Stomach (tissue), 9 donors: ENCODE results near the gene AIG1. TPM values are rescaled to one million over a fixed set of nuclear protein-coding genes. Genes with fewer than 3 reads are reported as not detected.
A peak's percentile ranks its signal among the peaks of the same experiment; 100 is the strongest.

Experiments
- DNase-seq, 2 donors: peaks; one replicate each; pipeline versions ENCODE4 v3.0.0 to v3.0.0-alpha.2; 2013 to 2019
- H3K27ac ChIP-seq, 5 donors: fragments of 200-600 bp in 4 of 5; sonication (generic) in 4 of 5; one replicate each; pipeline ENCODE4 v1.5.1; 2013 to 2019; ENCODE audit warnings: mild to moderate bottlenecking in 1 of 5, moderate library complexity in 1 of 5
- H3K27me3 ChIP-seq, 3 donors: fragments of 200-600 bp; sonication (generic); one replicate each; pipeline ENCODE4 v1.5.1; 2017 to 2019; ENCODE audit warnings: mixed run types in 1 of 3
- H3K36me3 ChIP-seq, 4 donors: fragments of 200-600 bp; sonication (generic); 1 replicate in 3 of 4; 2 replicates in 1 of 4; pipeline ENCODE4 v1.5.1; 2016 to 2019
- H3K4me1 ChIP-seq, 4 donors: fragments of 200-600 bp; sonication (generic); one replicate each; pipeline ENCODE4 v1.5.1; 2016 to 2019
- H3K4me3 ChIP-seq, 4 donors: fragments of 200-600 bp; sonication (generic) in 3 of 4; one replicate each; pipeline ENCODE4 v1.5.1; 2016 to 2019; ENCODE audit warnings: mild to moderate bottlenecking in 1 of 4
- H3K9me3 ChIP-seq, 4 donors: fragments of 200-600 bp; sonication (generic); one replicate each; pipeline ENCODE4 v1.5.1; 2016 to 2019
- EP300 ChIP-seq: sonication (generic); formaldehyde crosslinking; IDR thresholded peaks from one replicate; pipeline ENCODE4 v1.6.1; 2017; ENCODE audit warnings: antibody characterized with exemption
- POLR2A ChIP-seq, 4 donors: fragments of 450-650 bp; IDR thresholded peaks; one replicate each; pipeline ENCODE4 v1.6.1; 2016; ENCODE audit warnings: antibody characterized with exemption in 4 of 4, control low read depth in 2 of 4, mild to moderate bottlenecking in 1 of 4, moderate library complexity in 1 of 4
- POLR2AphosphoS5 ChIP-seq, 3 donors: sonication (generic); formaldehyde crosslinking; IDR thresholded peaks; one replicate each; pipeline ENCODE4 v1.6.1; 2016; ENCODE audit warnings: antibody characterized with exemption in 3 of 3
- WGBS, 5 donors: extraction: QIAGEN DNeasy Blood & Tissue Kit in 3 of 5; methylation state at CpG; one replicate each; pipeline versions ENCODE4 v1.1.5 to v1.1.7; 2013 to 2018; 5-methylcytosine and 5-hydroxymethylcytosine counted together
- intact Hi-C: fragments of 100-400 bp; cut with DNase I; formaldehyde crosslinking; loops from one replicate; pipeline ENCODE4 v1.15.1; 2023; ENCODE audit warnings: low total_unique reads
- polyA plus RNA-seq, 3 donors: library from polyadenylated mRNA; stranded (reverse); fragments of 200-250 nt; gene quantifications; one replicate each; pipeline ENCODE4 v1.2.3, GENCODE V29; 2013
- total RNA-seq, 5 donors: library from RNA; depleted of rRNA; stranded (reverse); fragments of >200 nt; gene quantifications; one replicate each; pipeline versions ENCODE4 v1.1.0 to v1.2.3, GENCODE V29; 2014 to 2016
- TF ChIP-seq, protein P1 (sequence below), 7 experiments: fragments of 450-650 bp in 4 of 7; fragments of 200-600 bp in 3 of 7; sonication (generic) in 3 of 7; IDR thresholded peaks; one replicate each; pipeline ENCODE4 v1.5.1; 2016 to 2019; ENCODE audit warnings: antibody characterized with exemption in 7 of 7, control low read depth in 2 of 7, mild to moderate bottlenecking in 1 of 7
- donor health status: healthy with polysubstance abuse.
- donor health status: Bipolar disorder and iron deficiency.
- donor health status: healthy.

Gene AIG1
- total and polyA plus RNA-seq, 8 donors: 10.8 to 220 (median 29.7) TPM; not detected in 1

DNA sequence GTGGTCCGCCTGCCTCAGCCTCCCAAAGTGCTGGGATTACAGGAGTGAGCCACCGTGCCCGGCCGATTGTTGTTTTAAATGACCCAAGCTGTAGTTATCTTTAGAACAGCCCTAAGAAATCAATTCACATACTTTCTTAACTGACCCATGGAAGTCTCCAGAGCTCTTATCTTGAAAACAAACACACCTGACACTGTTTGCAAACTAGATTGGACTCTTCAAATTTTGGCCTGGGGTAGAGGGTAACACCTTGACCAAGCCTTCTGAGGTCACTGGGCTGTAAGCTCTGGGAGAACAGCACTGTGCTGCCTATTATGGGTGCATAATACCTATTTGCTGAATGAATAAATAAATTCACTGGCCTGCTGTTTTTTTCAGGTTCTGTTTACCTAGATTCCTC is 190.6 kb downstream of the AIG1 start:
- intact Hi-C loops: no loop called here
- TF ChIP-seq EP300 (no peak), POLR2A (IDR thresholded peaks at IDR 0.05) (no peak), POLR2AphosphoS5 (IDR thresholded peaks at IDR 0.05) (no peak)
- TF ChIP-seq, protein P1, sequence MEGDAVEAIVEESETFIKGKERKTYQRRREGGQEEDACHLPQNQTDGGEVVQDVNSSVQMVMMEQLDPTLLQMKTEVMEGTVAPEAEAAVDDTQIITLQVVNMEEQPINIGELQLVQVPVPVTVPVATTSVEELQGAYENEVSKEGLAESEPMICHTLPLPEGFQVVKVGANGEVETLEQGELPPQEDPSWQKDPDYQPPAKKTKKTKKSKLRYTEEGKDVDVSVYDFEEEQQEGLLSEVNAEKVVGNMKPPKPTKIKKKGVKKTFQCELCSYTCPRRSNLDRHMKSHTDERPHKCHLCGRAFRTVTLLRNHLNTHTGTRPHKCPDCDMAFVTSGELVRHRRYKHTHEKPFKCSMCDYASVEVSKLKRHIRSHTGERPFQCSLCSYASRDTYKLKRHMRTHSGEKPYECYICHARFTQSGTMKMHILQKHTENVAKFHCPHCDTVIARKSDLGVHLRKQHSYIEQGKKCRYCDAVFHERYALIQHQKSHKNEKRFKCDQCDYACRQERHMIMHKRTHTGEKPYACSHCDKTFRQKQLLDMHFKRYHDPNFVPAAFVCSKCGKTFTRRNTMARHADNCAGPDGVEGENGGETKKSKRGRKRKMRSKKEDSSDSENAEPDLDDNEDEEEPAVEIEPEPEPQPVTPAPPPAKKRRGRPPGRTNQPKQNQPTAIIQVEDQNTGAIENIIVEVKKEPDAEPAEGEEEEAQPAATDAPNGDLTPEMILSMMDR (IDR thresholded peaks at IDR 0.05): no peak
- 47 to 78% (median 63%) methylated on average over 4 of the region's 4 CpGs for WGBS, 5 donors

DNA sequence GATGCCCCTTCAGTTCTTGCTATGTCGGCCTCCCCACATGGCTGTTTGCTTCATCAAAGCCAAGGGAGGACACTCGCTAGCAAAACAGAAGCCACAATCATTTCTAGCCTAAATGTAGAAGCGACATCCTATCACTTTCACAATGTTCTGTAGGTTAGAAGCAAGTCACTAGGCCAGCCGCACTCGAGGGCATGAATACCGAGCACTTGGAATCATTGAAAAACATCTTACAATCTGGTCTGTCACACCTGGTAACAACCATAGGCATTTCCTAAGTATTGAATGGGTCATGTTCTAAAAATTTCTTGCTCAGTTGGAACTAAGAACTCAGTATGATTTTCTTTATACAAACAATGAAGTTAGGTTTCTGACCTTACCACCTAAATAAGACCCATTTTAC is 192.3 kb downstream of the AIG1 start:
- Histone ChIP-seq H3K4me1 (peaks cover 0 to 12% (median 0%) of the 10 kb centered on the region in 4 donors), H3K4me3 (no peak overlapping the region), H3K27ac (no peak overlapping the region), H3K9me3 (no peaks in the 10 kb centered on the region), H3K27me3 (no peaks in the 10 kb centered on the region), H3K36me3 (no peaks in the 10 kb centered on the region)
- DNase-seq: no peak
- TF ChIP-seq, protein P1 (IDR thresholded peaks at IDR 0.05): no peak
- TF ChIP-seq EP300 (no peak), POLR2AphosphoS5 (IDR thresholded peaks at IDR 0.05) (no peak), POLR2A (IDR thresholded peaks at IDR 0.05) (no peak)
- intact Hi-C loops: no loop called here
- 91 to 95% (median 93%) methylated on average over 6 of the region's 6 CpGs for WGBS, 5 donors

More for the DNA sequence above, 190.6 kb downstream of the AIG1 start:
- no peaks in the 10 kb centered on the region for H3K36me3 ChIP-seq
- no peak overlapping the region for H3K4me3 ChIP-seq
- no peaks in the 10 kb centered on the region for H3K9me3 ChIP-seq
- no peak for DNase-seq
- peaks cover 0 to 12% (median 0%) of the 10 kb centered on the region in 4 donors for H3K4me1 ChIP-seq
- H3K27me3 ChIP-seq: no peaks in the 10 kb centered on the region
- H3K27ac ChIP-seq: no peak overlapping the region

DNA sequence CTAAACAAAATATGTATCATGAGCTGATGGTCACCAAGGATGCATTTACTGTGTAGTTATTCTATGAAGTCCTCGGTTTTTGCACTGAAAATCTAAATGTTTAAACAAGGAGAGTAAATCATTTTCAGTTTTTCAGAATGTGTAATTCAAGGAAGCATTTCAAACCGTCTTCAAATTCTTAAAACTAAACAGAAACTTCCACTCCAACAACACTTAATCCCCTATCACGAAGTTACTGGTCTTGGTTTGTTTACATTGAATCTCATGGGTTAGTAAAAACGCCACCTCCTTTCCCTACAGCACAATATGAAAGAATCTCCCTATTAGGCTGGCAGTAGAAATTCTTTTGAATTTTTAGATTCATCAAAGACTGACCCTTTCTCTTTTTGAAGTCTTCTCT is 192.9 kb downstream of the AIG1 start:
- 44 to 59% (median 56%) methylated on average over 4 of the region's 4 CpGs for WGBS, 5 donors
- DNase-seq: no peak
- H3K27ac ChIP-seq: peak overlapping the region in 1 of 5 donors; percentile 15
- peaks cover 0 to 12% (median 0%) of the 10 kb centered on the region in 4 donors for H3K4me1 ChIP-seq
- no peaks in the 10 kb centered on the region for H3K36me3 ChIP-seq
- no peaks in the 10 kb centered on the region for H3K9me3 ChIP-seq
- H3K4me3 ChIP-seq: no peak overlapping the region
- intact Hi-C loops: no loop called here
- TF ChIP-seq, protein P1 (IDR thresholded peaks at IDR 0.05): no peak
- TF ChIP-seq POLR2A (IDR thresholded peaks at IDR 0.05) (no peak), EP300 (no peak), POLR2AphosphoS5 (IDR thresholded peaks at IDR 0.05) (no peak)
- no peaks in the 10 kb centered on the region for H3K27me3 ChIP-seq

GRCh38 chr6:143258945-143259344 is 198.3 kb downstream of the AIG1 start:
- no peaks in the 10 kb centered on the region for H3K9me3 ChIP-seq
- intact Hi-C loops: no loop called here
- no peak for DNase-seq
- TF ChIP-seq EP300 (no peak), POLR2AphosphoS5 (IDR thresholded peaks at IDR 0.05) (no peak), POLR2A (IDR thresholded peaks at IDR 0.05) (no peak)
- TF ChIP-seq, protein P1 (IDR thresholded peaks at IDR 0.05): no peak
- no peaks in the 10 kb centered on the region for H3K27me3 ChIP-seq
- no peak overlapping the region for H3K4me3 ChIP-seq
- no peaks in the 10 kb centered on the region for H3K36me3 ChIP-seq
- peaks cover 0 to 5% (median 0%) of the 10 kb centered on the region in 4 donors for H3K4me1 ChIP-seq
- no peak overlapping the region for H3K27ac ChIP-seq
